Naive B cell (primary cell): ENCODE results near the gene SMIM35. TPM values are rescaled to one million over a fixed set of nuclear protein-coding genes. Genes with fewer than 3 reads are reported as not detected.

Experiments used
- ATAC-seq, 2 donors: fragments of 150-1000 bp; cut with Tn5 transposase; 2 replicates each; pipeline ENCODE4 v1.10.0; 2021; ENCODE audit warnings: low read depth in 2 of 2, mild to moderate bottlenecking in 2 of 2, moderate library complexity in 2 of 2
- DNase-seq: peaks from one replicate; pipeline ENCODE4 v3.0.0; 2022
- H3K27ac Mint-ChIP-seq, 6 donors: one replicate each; pipeline ENCODE4 v1.8.0; 2020 to 2022; ENCODE audit warnings: mild to moderate bottlenecking in 6 of 6, mixed read lengths in 6 of 6, moderate library complexity in 5 of 6, inconsistent platforms in 2 of 6
- H3K27me3 Mint-ChIP-seq, 3 donors: one replicate each; pipeline ENCODE4 v1.8.0; 2021 to 2022; ENCODE audit warnings: mixed read lengths in 3 of 3, mild to moderate bottlenecking in 1 of 3
- H3K36me3 Mint-ChIP-seq, 2 donors: one replicate each; pipeline ENCODE4 v1.8.0; 2020 to 2022; ENCODE audit warnings: mixed read lengths in 2 of 2, inconsistent platforms in 1 of 2, mild to moderate bottlenecking in 1 of 2
- H3K4me1 Mint-ChIP-seq, 3 donors: one replicate each; pipeline ENCODE4 v1.8.0; 2020 to 2022; ENCODE audit warnings: mixed read lengths in 3 of 3, inconsistent platforms in 1 of 3, mild to moderate bottlenecking in 1 of 3, moderate library complexity in 1 of 3
- H3K4me3 Mint-ChIP-seq, 8 donors: one replicate each; pipeline ENCODE4 v1.8.0; 2020 to 2022; ENCODE audit warnings: mild to moderate bottlenecking in 8 of 8, mixed read lengths in 8 of 8, moderate library complexity in 8 of 8, inconsistent platforms in 2 of 8
- H3K9me3 Mint-ChIP-seq, 7 donors: one replicate each; pipeline ENCODE4 v1.8.0; 2020 to 2022; ENCODE audit warnings: mixed read lengths in 7 of 7, mild to moderate bottlenecking in 5 of 7, inconsistent platforms in 2 of 7, moderate library complexity in 1 of 7
- polyA plus RNA-seq, 6 donors: library from polyadenylated mRNA; unstranded; fragments of 300-500 nt; fragmentation: Illumina TruSeq; gene quantifications; one replicate each; pipeline ENCODE4 v1.2.3, GENCODE V29; 2021; ENCODE audit warnings: low read depth in 6 of 6

SMIM35 gene
- 1 to 10 TPM in 3 of 6 donors, under 1 TPM in 3; 0.77 to 3.4 (median 1.1) TPM for polyA plus RNA-seq

DNA sequence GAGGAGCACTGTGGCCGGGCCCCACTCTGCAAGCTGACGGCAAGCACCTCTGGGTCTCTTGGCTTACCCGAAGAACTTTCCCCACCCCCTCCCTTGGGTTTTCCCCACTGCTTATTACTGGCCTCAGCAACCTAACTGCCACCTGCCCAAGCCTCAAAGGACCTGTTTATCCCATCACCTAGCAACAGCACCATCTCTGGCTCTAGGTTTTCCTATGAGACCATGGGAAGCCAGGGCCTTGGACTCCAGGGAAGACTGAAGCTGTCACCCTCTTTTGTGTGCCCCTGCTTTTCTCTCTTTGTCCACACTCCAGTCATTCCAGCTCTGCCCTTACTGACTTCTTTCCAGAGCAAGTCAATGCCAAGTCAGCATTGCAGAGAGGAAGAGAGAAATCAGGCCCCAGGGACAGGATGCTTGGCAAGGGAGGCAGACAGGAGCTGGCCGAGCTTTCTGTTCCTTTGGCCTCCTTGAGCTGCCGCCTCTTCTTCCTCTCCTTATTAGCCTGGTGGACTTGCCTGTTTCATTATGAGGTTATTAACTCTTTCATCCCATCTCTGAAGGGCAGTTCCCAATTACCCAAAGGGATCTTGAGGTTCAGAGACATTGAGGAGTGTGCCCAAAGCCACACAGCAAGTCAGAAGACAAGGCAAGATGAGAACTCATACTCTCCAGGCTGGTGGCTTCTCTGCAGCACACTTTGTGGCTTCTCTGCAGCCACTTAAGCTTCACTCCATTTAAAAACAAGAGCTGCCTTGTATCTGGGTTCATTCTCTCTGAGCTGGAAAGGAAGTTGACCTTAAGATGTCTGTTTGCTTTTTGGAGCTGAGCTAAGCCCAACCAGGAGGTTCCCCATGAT lies at the start of gene SMIM35:
SMIM35 (minus strand) TSS at position 51 of the 856 bp plus-strand sequence. CDS start 206 bp downstream, outside the sequence.
- Mint-ChIP-seq H3K27ac (peak within 1 kb of the TSS in 2 of 6 donors; percentile 65 to 79), H3K4me1 (peaks cover 14 to 29% (median 19%) of the 10 kb centered on the region in 3 donors), H3K9me3 (peaks cover 0 to 14% (median 8%) of the 10 kb centered on the region in 7 donors), H3K4me3 (peak within 1 kb of the TSS in 3 of 8 donors; percentile 18 to 40 (median 39)), H3K27me3 (peaks cover 3 to 10% (median 4%) of the 10 kb centered on the region in 3 donors), H3K36me3 (peaks cover 0 to 8% of the 10 kb centered on the region in 2 donors)
- DNase-seq (no peak), ATAC-seq (no peak)

DNA sequence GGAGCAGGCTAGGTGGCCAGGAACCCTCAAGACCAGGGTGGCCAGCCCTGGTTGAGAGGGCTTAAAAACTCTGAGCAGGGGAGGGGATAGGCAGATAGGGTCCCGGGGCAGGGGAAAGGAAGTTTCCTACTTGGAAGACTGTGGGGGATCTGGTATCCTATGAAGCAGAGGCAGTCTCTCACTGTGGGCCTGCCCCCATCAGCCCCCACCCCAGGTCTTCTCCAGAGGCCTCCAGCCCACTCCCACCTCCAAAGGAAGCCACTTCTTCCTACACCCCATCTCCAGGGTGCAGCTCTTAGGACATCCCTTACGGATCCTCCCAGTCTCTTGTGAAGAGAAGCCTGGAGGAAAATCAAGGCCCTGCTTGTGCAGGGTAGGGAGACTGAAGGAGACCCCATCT lies 49.6 kb upstream of the SMIM35 start:
- H3K4me1 Mint-ChIP-seq: no peaks in the 10 kb centered on the region
- H3K4me3 Mint-ChIP-seq: no peak overlapping the region
- H3K9me3 Mint-ChIP-seq: no peaks in the 10 kb centered on the region
- DNase-seq (no peak), ATAC-seq (no peak)
- H3K27ac Mint-ChIP-seq: no peak overlapping the region
- H3K27me3 Mint-ChIP-seq: peaks cover 31 to 53% (median 45%) of the 10 kb centered on the region in 3 donors
- no peaks in the 10 kb centered on the region for H3K36me3 Mint-ChIP-seq

DNA sequence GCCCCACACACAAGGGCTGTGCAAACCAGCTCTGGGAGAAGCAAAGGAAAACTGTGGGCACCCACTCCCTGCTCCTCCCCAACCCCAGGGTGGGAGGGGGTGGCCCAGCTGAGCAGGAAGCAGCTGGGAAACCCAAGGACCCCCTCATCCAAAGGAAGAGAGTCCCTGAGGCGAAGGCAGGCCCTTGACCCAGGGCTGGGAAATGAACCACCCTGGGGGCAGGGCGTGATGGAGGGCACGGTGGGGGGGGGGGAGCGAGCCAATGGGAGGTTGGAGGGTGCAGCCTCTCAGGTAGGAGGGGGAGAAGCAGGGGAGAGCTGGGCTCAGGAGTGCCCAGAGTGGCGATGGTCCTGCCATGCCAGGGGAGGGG lies 49.0 kb upstream of the SMIM35 start:
- no peaks in the 10 kb centered on the region for H3K4me1 Mint-ChIP-seq
- H3K27me3 Mint-ChIP-seq: peaks cover 36 to 48% (median 46%) of the 10 kb centered on the region in 3 donors
- H3K9me3 Mint-ChIP-seq: no peaks in the 10 kb centered on the region
- no peak for DNase-seq
- ATAC-seq: no peak
- H3K4me3 Mint-ChIP-seq: no peak overlapping the region
- H3K27ac Mint-ChIP-seq: no peak overlapping the region
- no peaks in the 10 kb centered on the region for H3K36me3 Mint-ChIP-seq

DNA sequence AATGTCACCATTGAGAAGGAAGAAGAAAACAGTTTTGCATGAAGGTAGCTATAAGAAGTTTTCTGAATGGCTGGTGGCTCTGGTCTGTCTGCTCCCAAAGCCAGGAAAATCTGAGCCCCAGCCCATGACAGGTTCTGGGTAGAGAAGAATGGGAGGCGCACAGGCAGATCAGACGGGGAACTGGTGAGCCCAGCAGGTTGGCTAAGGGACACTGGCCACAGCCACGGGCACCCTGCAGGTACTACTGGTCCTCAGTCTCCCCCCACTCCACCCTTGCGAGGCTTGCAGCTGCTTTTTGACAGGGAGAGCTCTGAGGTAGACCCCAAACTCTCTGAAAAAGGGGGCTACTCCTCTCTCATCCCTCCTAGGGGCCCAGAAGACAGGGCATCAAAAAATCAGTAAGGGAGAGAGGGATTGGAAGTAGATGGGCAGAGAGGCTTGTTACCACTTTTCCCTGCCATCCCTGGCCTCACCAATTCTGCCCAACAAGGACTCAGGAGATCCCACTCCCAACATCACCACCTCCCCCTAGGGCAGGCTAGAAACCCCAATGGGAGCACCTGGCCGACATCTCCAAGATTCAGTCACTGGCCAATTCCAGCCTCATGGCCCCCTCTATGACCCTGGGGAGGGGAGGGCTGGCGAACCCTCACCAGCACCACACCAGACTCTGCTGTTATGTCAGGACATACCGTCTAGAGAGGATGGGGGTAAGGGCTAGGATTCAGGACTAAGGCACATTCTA lies 48.5 kb upstream of the SMIM35 start:
- Mint-ChIP-seq H3K9me3 (no peaks in the 10 kb centered on the region), H3K27me3 (peaks cover 37 to 44% (median 43%) of the 10 kb centered on the region in 3 donors), H3K27ac (no peak overlapping the region), H3K4me3 (no peak overlapping the region), H3K36me3 (no peaks in the 10 kb centered on the region), H3K4me1 (no peaks in the 10 kb centered on the region)
- no peak for ATAC-seq
- DNase-seq: no peak

DNA sequence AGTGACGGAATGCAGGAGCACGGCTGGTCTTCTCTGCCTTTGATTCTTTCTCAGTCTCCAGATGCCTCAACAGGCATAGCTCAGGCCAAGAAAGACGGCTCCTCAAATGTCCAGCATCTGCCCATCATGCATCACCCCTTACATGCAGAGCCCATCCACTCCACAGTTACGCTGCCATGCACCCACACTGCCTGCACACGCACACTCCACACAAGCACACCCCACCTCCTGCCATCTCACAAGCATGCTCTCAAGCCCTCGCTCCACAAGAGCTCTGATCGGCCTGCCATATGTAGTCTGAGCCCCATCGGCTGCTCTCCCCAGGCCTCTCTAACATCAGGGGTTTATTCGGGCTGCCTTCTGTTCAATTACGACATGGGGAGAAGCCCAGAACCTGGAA lies 47.1 kb upstream of the SMIM35 start:
- ATAC-seq (no peak), DNase-seq (no peak)
- Mint-ChIP-seq H3K4me3 (no peak overlapping the region), H3K36me3 (no peaks in the 10 kb centered on the region), H3K4me1 (no peaks in the 10 kb centered on the region), H3K27ac (peak overlapping the region in 2 of 6 donors; percentile 16 to 42), H3K9me3 (no peaks in the 10 kb centered on the region), H3K27me3 (peaks cover 36 to 45% (median 42%) of the 10 kb centered on the region in 3 donors)

DNA sequence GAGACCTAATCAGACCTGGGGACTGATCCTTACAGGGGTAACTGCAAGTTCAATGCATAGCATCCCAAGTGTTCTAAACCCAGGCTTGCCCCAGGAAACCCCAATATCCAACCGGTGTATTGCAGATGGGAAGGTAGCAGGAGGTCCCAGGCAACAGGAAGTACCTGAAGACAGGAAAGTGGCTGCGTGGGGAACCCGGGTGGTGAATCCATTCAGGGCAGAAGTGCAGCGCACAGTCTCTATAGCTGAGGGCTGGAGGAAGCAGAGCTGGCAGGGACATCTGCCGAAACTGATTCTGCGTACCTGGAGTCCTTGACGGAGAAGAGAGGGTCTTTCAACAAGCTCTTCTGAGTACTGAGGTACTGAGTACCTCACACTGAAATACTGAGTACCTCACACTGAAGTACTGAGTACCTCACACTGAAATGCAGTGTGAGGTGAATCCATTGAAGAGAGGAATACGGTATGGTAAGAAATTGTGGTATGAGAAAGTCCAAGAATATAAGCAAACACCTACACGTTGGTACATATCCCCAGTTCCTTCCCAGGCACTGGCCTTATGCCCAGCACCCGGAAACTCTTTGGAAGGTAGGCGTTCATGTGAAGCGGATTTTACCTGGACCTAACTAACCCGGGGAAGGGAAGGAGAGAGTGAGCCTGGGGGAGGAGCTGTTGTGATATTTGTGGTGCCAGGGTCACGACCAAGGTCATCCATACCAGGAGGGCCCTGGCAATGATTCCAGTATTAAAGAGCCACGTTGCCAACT lies 45.8 kb upstream of the SMIM35 start:
- Mint-ChIP-seq H3K36me3 (no peaks in the 10 kb centered on the region), H3K4me3 (no peak overlapping the region), H3K4me1 (no peaks in the 10 kb centered on the region), H3K27me3 (peaks cover 26 to 50% (median 35%) of the 10 kb centered on the region in 3 donors), H3K9me3 (no peaks in the 10 kb centered on the region), H3K27ac (no peak overlapping the region)
- ATAC-seq (no peak), DNase-seq (no peak)

DNA sequence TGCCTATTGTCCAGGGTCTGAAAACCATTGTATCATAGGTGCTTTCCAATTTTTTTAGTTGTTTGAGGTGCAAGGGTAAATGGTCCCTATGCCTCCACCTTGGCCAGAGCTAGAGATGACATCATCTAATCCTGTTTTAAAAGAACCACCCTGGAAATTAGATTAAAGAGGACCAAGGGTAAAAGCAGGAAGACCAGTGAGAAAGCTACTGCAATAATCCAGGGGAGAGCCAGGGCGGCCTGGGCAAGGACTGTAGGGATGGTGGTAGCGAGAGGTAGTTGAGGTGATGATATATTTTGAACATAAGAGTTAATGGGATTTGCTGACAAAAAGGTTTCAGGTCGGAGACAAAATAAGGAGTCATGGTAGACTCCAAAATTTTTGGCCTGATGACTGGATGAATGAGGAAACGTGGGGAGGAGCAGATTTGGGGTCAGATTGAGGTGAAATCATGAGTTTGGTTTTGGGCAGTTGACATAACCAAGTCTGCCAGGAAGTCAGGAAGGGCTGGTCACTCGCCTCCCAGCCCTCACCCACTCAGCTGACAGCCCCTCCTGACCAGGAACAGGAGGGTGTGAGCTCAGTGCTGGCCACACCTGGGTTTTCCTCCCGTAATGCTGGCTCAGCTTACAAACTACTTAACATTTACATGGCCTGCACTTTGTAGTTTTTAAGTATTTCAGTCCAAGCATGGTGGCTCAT lies 42.9 kb upstream of the SMIM35 start:
- H3K9me3 Mint-ChIP-seq: no peaks in the 10 kb centered on the region
- H3K4me3 Mint-ChIP-seq: no peak overlapping the region
- H3K4me1 Mint-ChIP-seq: no peaks in the 10 kb centered on the region
- H3K36me3 Mint-ChIP-seq: no peaks in the 10 kb centered on the region
- no peak overlapping the region for H3K27ac Mint-ChIP-seq
- DNase-seq (no peak), ATAC-seq (no peak)
- peaks cover 21 to 51% (median 38%) of the 10 kb centered on the region in 3 donors for H3K27me3 Mint-ChIP-seq

DNA sequence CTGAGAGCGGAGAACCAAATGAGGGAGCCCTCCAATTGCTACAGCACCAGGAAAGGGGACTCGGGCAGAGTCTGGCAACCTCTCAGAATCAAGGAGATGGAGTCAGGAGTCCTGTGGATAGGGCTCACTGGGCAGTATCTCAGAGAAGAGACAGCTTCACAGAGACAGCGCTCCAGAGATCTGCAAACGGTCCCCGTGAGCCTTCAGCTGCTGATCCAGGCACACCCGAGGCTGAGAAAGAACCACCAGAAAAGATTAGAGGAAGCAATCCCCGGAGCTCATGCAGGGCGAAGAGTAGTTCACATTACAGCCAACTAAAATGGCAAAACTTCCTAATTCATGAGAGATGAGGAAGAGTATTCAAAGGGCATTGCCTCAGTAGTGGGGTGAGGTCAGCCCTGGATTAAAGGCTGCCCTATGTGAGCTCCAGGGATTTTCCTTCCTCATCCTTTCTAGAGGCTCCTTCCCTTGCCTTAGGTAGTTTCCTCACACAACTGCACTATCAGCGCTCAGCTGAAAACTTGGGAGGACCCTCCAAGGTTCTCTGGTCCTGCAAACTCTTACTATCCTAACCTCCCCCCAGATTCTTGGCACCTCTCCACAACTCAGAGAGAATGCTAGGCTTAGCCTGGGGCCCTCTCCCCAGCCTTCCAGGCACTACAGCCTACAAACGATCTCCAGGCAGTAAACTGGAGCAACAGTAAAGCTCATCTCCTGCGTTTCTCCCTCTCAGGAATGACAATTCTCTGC lies 42.1 kb upstream of the SMIM35 start:
- no peak overlapping the region for H3K27ac Mint-ChIP-seq
- no peaks in the 10 kb centered on the region for H3K9me3 Mint-ChIP-seq
- H3K4me1 Mint-ChIP-seq: no peaks in the 10 kb centered on the region
- DNase-seq (no peak), ATAC-seq (no peak)
- H3K4me3 Mint-ChIP-seq: no peak overlapping the region
- H3K27me3 Mint-ChIP-seq: peaks cover 15 to 43% (median 33%) of the 10 kb centered on the region in 3 donors
- H3K36me3 Mint-ChIP-seq: no peaks in the 10 kb centered on the region

DNA sequence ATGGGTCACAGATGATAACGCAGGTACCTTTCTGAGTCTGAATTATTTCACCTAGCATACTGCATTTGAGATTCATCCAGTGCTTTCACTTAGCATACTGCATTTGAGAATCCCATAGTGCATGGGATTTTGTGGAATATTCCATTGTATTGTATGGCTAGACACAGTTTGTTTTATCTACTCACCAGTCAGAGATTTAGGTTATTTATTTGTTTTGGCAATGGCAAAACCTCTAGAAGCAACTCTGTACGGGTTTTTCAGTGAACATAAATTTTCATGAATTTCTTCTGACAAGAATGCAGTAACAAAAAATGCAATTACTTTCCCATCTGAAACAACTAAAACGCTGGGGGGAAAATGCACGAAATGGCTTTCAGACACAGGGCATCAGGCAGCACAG lies 41.5 kb upstream of the SMIM35 start:
- ATAC-seq (no peak), DNase-seq (no peak)
- Mint-ChIP-seq H3K36me3 (no peaks in the 10 kb centered on the region), H3K9me3 (no peaks in the 10 kb centered on the region), H3K4me1 (no peaks in the 10 kb centered on the region), H3K27me3 (peaks cover 15 to 40% (median 30%) of the 10 kb centered on the region in 3 donors), H3K4me3 (no peak overlapping the region), H3K27ac (no peak overlapping the region)

DNA sequence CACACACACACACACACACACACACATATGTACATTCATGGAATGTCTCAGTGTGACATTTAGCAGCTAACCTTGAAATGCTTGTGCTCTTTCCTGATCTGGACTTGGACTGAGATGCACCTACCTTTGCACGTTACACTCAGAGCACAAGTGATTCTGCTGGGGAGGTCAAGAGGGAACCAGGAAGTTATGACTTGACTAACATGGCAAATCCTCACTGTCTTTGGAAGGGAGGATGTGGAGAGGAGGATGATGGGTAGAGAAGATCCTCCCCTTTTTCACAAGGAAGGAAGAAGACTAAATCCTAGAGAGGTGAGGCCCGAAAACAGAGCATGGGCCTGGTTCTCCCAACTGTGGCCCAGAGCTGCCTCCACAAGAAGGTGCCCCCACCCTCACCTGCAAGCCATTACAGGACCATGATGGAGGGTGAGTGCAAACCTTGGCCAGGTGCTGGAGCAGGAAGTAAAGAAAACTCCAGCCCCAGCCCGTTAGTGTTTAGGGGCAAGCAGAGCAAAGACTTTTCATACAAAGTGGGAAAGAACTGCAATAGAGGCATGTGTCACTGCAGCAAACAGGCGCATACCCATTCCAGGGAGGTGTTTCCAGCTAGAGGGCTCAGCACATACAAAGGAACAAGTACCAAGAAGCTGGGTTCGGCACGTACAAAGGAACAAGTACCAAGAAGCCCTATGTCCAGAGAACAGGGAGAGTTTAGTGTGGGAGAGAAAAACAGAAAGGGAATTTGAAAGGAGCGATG lies 39.5 kb upstream of the SMIM35 start:
- no peaks in the 10 kb centered on the region for H3K4me1 Mint-ChIP-seq
- DNase-seq (no peak), ATAC-seq (no peak)
- peak overlapping the region in 1 of 8 donors; percentile 60 for H3K4me3 Mint-ChIP-seq
- no peaks in the 10 kb centered on the region for H3K36me3 Mint-ChIP-seq
- H3K9me3 Mint-ChIP-seq: no peaks in the 10 kb centered on the region
- H3K27me3 Mint-ChIP-seq: peaks cover 18 to 38% (median 30%) of the 10 kb centered on the region in 3 donors
- peak overlapping the region in 1 of 6 donors; percentile 40 for H3K27ac Mint-ChIP-seq

DNA sequence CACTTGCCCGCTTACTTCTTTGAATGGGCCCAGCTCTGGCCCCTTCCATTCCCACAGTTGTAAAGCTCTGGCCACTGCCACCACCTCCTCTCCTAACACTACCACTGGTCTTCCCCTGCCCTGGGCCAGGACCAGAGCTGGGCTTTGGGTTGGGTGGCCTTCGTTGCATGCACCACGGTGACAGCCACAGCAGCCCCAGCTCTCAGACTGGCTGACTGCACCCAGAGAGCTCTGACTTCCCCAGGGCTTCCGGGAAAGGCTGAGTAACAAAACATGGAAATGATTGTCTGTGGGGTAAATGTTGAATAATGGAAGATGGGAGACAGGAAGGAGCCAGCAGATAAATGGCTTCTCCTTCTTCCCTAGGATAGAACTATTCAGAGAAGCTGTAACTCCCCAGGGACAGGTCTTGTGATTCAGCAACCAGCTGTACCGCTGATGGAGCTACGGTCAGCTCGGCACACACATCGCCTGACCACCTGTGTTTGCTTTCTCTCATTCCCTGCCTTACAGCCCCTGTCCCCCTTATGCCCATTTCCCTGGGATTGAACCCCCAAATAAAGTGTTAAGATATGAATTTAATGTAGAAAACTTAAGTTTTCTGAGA lies 38.3 kb upstream of the SMIM35 start:
- Mint-ChIP-seq H3K27ac (no peak overlapping the region), H3K9me3 (peaks cover 0 to 2% (median 0%) of the 10 kb centered on the region in 7 donors), H3K36me3 (no peaks in the 10 kb centered on the region), H3K4me1 (no peaks in the 10 kb centered on the region), H3K4me3 (no peak overlapping the region), H3K27me3 (peaks cover 16 to 30% (median 30%) of the 10 kb centered on the region in 3 donors)
- ATAC-seq: no peak
- no peak for DNase-seq
